ENCODE data around the gene PDZRN3. TPM values are rescaled to one million over a fixed set of nuclear protein-coding genes. Genes with fewer than 3 reads are reported as not detected.

Gene PDZRN3
- total RNA-seq, 1 experiment from 2014 or later = 5.9 TPM

GRCh38 chr3:73383470-73384049, 241.2 kb downstream of the PDZRN3 start:
- Histone ChIP-seq H3K79me1 (ENCODE audit: insufficient read depth, low read depth, low read length, poor library complexity, severe bottlenecking) (no peaks in the 10 kb centered on the region), H3K56ac (ENCODE audit: insufficient read length, low read depth, low read length) (no peak overlapping the region), H2BK15ac (ENCODE audit: low read depth, low read length) (no peak overlapping the region), H2BK20ac (ENCODE audit: low read depth, low read length, poor library complexity, severe bottlenecking) (no peak overlapping the region), H3K23ac (ENCODE audit: insufficient read length, low read depth, low read length) (no peak overlapping the region), H2BK120ac (ENCODE audit: low read depth, low read length, poor library complexity, severe bottlenecking) (no peak overlapping the region), H3K14ac (ENCODE audit: insufficient read depth, low read length) (no peak overlapping the region), H4K91ac (ENCODE audit: insufficient read length, low read depth, low read length) (no peak overlapping the region), H2BK5ac (ENCODE audit: insufficient read length, low read length) (no peak overlapping the region), H3K9ac (ENCODE audit: extremely low read depth, insufficient read length, low read length) (no peak overlapping the region), H3K18ac (ENCODE audit: insufficient read length, low read depth, low read length) (no peak overlapping the region), H3T11ph (ENCODE audit: low read length) (no peak overlapping the region), H3K9me3 (ENCODE audit: control insufficient read depth, low read depth, low read length) (no peaks in the 10 kb centered on the region), H3K27me3 (ENCODE audit: insufficient read depth, low read length) (no peaks in the 10 kb centered on the region), H2BK12ac (ENCODE audit: insufficient read length, low read depth, low read length) (no peak overlapping the region), H3K23me2 (ENCODE audit: insufficient read length, low read depth, low read length, poor library complexity, severe bottlenecking) (no peaks in the 10 kb centered on the region), H2AK5ac (ENCODE audit: insufficient read length, low read length) (no peak overlapping the region), H4K20me1 (ENCODE audit: control insufficient read depth, insufficient read depth, insufficient read length) (no peaks in the 10 kb centered on the region), H2AFZ (ENCODE audit: low read length) (no peak overlapping the region), H4K8ac (replicated peaks; ENCODE audit: insufficient read length, low read depth, low read length) (no peak overlapping the region), H3K79me2 (ENCODE audit: insufficient read depth, low read length) (no peaks in the 10 kb centered on the region), H3K4ac (ENCODE audit: low read depth, low read length) (no peak overlapping the region), H3K27ac (ENCODE audit: insufficient read length, low read depth, low read length) (no peak overlapping the region), H3K4me1 (ENCODE audit: insufficient read depth, low read length) (no peaks in the 10 kb centered on the region), H4K5ac (ENCODE audit: insufficient read length, low read depth, low read length) (no peak overlapping the region), H3K4me2 (ENCODE audit: insufficient read depth, insufficient read length, low read length) (no peak overlapping the region)
- Mint-ChIP-seq H3K9me3 (no peaks in the 10 kb centered on the region), H3K4me3 (no peak overlapping the region), H3K27me3 (ENCODE audit: low read depth) (no peaks in the 10 kb centered on the region), H3K27ac (no peak overlapping the region), H3K4me1 (no peaks in the 10 kb centered on the region; a peak in 1 of 4 replicates), H3K36me3 (ENCODE audit: insufficient read depth in 1 of 3, low read depth in 3 of 3) (peaks cover 5 to 39% (median 18%) of the 10 kb centered on the region in 3 experiments; a peak in 6 of 7 replicates)
- no peak for TF ChIP-seq CTCF (conservative IDR thresholded peaks at IDR 0.05)
- no CpG with 5 or more reads among the region's 47 CpGs for WGBS (ENCODE audit: extremely low coverage, insufficient read length, low lambda C conversion rate)
- no peak for DNase-seq

Measured in H9 (cell line).